PC-3 (cell line): Measurements from ENCODE around the gene ANKS4B. TPM values are rescaled to one million over a fixed set of nuclear protein-coding genes. Genes with fewer than 3 reads are reported as not detected.

Experiments
- ATAC-seq: fragments of 200-7000 bp; cut with Tn5 transposase; 2 replicates; pipeline ENCODE4 v1.9.1; 2020; ENCODE audit warnings: mild to moderate bottlenecking, moderate library complexity
- BruUV-seq: library from RNA; stranded (reverse); fragments of 400-500 nt; replicated peaks from 2 replicates; lab custom pipeline; 2021; lab: Mats Ljungman, UMichigan
- CTCF ChIA-PET: fragments of 300-600 bp; sonication (Branson Sonifier 250); formaldehyde crosslinking; loops from one replicate; lab custom pipeline; 2022; ENCODE audit warnings: antibody characterized with exemption; lab: Charles Lee
- POLR2A ChIA-PET: fragments of 300-600 bp; sonication (Branson Sonifier 250); formaldehyde crosslinking; loops from one replicate; lab custom pipeline; 2022; ENCODE audit warnings: antibody characterized with exemption; ENCODE audit not compliant: unreplicated experiment; lab: Charles Lee
- DNase-seq: peaks from one replicate; pipeline ENCODE4 v3.0.0-alpha.2; 2015
- H2AFZ ChIP-seq: fragments of 300-600 bp; sonication (generic); 2 replicates; pipeline ENCODE4 v1.6.0; 2016; ENCODE audit warnings: antibody characterized with exemption, low read length
- H3F3A ChIP-seq: fragments of 300-600 bp; sonication (generic); one replicate; pipeline ENCODE4 v1.6.0; 2017; ENCODE audit warnings: antibody characterized with exemption, low read length, control low read depth, mild to moderate bottlenecking; ENCODE audit not compliant: unreplicated experiment
- H3K27ac ChIP-seq: fragments of 300-600 bp; sonication (generic); 2 replicates; pipeline ENCODE4 v1.5.1; 2016; ENCODE audit warnings: mild to moderate bottlenecking, low read length
- H3K27me3 ChIP-seq: fragments of 300-600 bp; sonication (generic); 2 replicates; pipeline ENCODE4 v1.6.1; 2016; ENCODE audit warnings: low read length, mixed read lengths
- H3K36me3 ChIP-seq: fragments of 300-600 bp; sonication (generic); 2 replicates; pipeline ENCODE4 v1.6.1; 2016; ENCODE audit warnings: low read depth, mixed run types, low read length, mixed read lengths
- H3K4me1 ChIP-seq: fragments of 300-600 bp; sonication (generic); 2 replicates; pipeline ENCODE4 v1.5.1; 2016; ENCODE audit warnings: low read length; ENCODE audit not compliant: insufficient read depth
- H3K4me2 ChIP-seq: fragments of 300-600 bp; sonication (generic); 2 replicates; pipeline ENCODE4 v1.6.0; 2016; ENCODE audit warnings: low read length
- H3K4me3 ChIP-seq: fragments of 300-600 bp; sonication (generic); 2 replicates; pipeline ENCODE4 v1.5.1; 2016; ENCODE audit warnings: mild to moderate bottlenecking, low read length, mixed read lengths
- H3K79me2 ChIP-seq: fragments of 300-600 bp; sonication (generic); 2 replicates; pipeline ENCODE4 v1.6.1; 2017; ENCODE audit warnings: low read length, mixed read lengths
- H3K9ac ChIP-seq: fragments of 300-600 bp; sonication (generic); 2 replicates; pipeline ENCODE4 v1.6.0; 2016; ENCODE audit warnings: mild to moderate bottlenecking, low read length
- H3K9me2 ChIP-seq: fragments of 300-600 bp; sonication (generic); replicated peaks from 2 replicates; pipeline ENCODE4 v1.6.1; 2016; ENCODE audit warnings: mixed run types, low read length, mixed read lengths
- H3K9me3 ChIP-seq: fragments of 300-600 bp; sonication (generic); 2 replicates; pipeline ENCODE4 v1.6.1; 2016; ENCODE audit warnings: low read length, mixed read lengths
- H4K20me1 ChIP-seq: fragments of 300-600 bp; sonication (generic); 2 replicates; pipeline ENCODE4 v1.6.1; 2016; ENCODE audit warnings: low read length, mixed read lengths
- CTCF ChIP-seq: fragments of 300-600 bp; sonication (generic); conservative IDR thresholded peaks from 2 replicates; pipeline ENCODE4 v1.5.1; 2017; ENCODE audit warnings: antibody characterized with exemption, low read depth, mild to moderate bottlenecking, low read length
- EZH2 ChIP-seq: fragments of 300-600 bp; sonication (generic); IDR thresholded peaks from one replicate; pipeline ENCODE4 v1.6.1; 2017; ENCODE audit warnings: antibody characterized with exemption, mild to moderate bottlenecking, low read length; ENCODE audit not compliant: unreplicated experiment
- EZH2phosphoT487 ChIP-seq: fragments of 300-600 bp; sonication (generic); IDR thresholded peaks from 2 replicates; pipeline ENCODE4 v1.6.1; 2018; ENCODE audit warnings: mild to moderate bottlenecking, antibody characterized with exemption, low read length, borderline replicate concordance
- intact Hi-C: fragments of 100-400 bp; cut with micrococcal nuclease; formaldehyde crosslinking; loops from 2 replicates; pipeline ENCODE4 v1.9.0; 2023
- total RNA-seq: library from RNA; depleted of rRNA; stranded (reverse); fragments of >200 nt; gene quantifications from 2 replicates; pipeline ENCODE4 v1.2.3, GENCODE V29; 2014

The ANKS4B gene
- total RNA-seq, 1 experiment from 2014 or later, result not detected

DNA sequence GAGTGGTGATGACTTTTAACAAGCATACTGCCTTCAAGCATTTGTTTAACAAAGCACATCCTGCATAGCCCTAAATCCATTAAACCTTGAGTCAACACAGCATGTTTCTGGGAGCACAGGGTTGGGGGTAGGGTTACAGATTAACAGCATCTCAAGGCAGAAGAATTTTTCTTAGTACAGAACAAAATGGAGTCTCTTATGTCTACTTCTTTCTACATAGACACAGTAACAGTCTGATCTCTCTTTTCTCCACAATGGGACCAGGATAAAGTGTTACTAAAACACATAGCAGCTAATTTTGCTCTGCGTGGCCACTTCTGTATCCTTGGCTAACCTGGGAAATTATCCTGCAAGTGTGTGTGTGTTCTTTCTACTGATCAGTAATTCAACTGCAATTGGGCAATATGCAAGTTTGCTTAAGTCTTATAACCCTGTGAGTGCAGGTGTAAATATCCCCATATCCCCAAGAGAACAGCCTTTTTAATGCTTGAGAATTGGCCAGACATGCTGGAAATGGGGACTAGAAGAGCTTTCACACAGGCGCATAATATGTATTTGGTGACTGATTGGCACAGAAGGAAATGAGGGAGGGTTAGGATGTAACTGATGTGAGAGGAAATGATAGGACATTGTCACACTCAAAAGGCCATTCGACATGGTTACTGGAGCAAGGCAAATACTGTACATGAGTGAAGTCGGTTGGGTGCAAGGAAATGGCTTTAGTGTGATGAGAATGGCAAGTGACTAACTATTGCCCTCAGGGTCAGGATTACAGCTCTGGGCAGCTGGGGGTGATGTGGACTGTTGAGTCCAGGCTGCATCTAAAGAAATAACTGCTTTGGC, 10.8 kb upstream of the ANKS4B start:
- peaks cover 41% of the 10 kb centered on the region for H3K27me3 ChIP-seq
- POLR2A ChIA-PET, result no interaction called here
- ATAC-seq, result no peak

GRCh38 chr16:21223787-21224186, 9.7 kb upstream of the ANKS4B start:
- Histone ChIP-seq H3K79me2 (no peaks in the 10 kb centered on the region), H2AFZ (no peak overlapping the region), H3K9me2 (no peaks in the 10 kb centered on the region), H4K20me1 (no peaks in the 10 kb centered on the region), H3K4me3 (no peak overlapping the region), H3K4me1 (no peaks in the 10 kb centered on the region), H3K4me2 (no peak overlapping the region), H3K27ac (no peak overlapping the region), H3F3A (no peaks in the 10 kb centered on the region), H3K9ac (no peak overlapping the region), H3K9me3 (no peaks in the 10 kb centered on the region), H3K36me3 (no peaks in the 10 kb centered on the region), H3K27me3 (peaks cover 52% of the 10 kb centered on the region)
- BruUV-seq, result no TSS peak
- TF ChIP-seq EZH2, result no peak
- DNase-seq (no peak), ATAC-seq (no peak)
- POLR2A ChIA-PET, result no interaction called here
- intact Hi-C loops, result no loop called here
- CTCF ChIA-PET, result no interaction called here

More for the DNA sequence above, 10.8 kb upstream of the ANKS4B start:
- no peaks in the 10 kb centered on the region for H3K79me2 ChIP-seq
- no peaks in the 10 kb centered on the region for H3K36me3 ChIP-seq
- intact Hi-C loops, result no loop called here
- no peaks in the 10 kb centered on the region for H3K9me2 ChIP-seq
- H3F3A ChIP-seq, result no peaks in the 10 kb centered on the region
- H3K4me1 ChIP-seq, result no peaks in the 10 kb centered on the region
- H3K4me3 ChIP-seq, result no peak overlapping the region
- H4K20me1 ChIP-seq, result no peaks in the 10 kb centered on the region
- H2AFZ ChIP-seq, result no peak overlapping the region
- no peak overlapping the region for H3K4me2 ChIP-seq
- no peaks in the 10 kb centered on the region for H3K9me3 ChIP-seq
- H3K27ac ChIP-seq, result no peak overlapping the region
- CTCF ChIA-PET, result no interaction called here
- no peak for DNase-seq
- TF ChIP-seq EZH2 (no peak), CTCF (no peak), EZH2phosphoT487 (no peak)
- no TSS peak for BruUV-seq
- no peak overlapping the region for H3K9ac ChIP-seq

DNA sequence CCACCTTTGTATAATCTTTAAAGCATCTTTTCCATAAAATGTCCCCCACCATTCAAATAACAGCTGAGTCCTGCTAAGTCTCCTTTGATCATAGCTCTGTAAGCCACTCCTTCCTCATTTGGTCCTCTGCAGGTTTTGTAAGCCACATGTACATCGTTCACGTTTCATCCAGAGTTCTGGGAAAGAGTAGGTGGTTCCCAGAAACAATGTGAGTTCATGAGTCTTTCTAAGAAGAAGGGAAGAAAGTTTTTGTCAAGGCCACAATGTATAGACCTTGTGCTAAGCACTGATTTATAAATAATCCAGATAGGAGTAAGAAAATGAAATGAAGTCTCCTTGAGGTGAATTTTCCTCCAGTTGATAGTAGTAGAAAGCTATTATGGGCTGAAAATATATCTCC, 8.7 kb upstream of the ANKS4B start:
- Histone ChIP-seq H2AFZ (no peak overlapping the region), H3K27me3 (peaks cover 60% of the 10 kb centered on the region), H3K27ac (no peak overlapping the region), H3K79me2 (no peaks in the 10 kb centered on the region), H4K20me1 (no peaks in the 10 kb centered on the region), H3K9me2 (no peaks in the 10 kb centered on the region), H3K4me2 (no peak overlapping the region), H3K4me1 (no peaks in the 10 kb centered on the region), H3K9ac (no peak overlapping the region), H3K9me3 (no peaks in the 10 kb centered on the region), H3K36me3 (no peaks in the 10 kb centered on the region), H3F3A (no peaks in the 10 kb centered on the region), H3K4me3 (no peak overlapping the region)
- DNase-seq (no peak), ATAC-seq (no peak)
- TF ChIP-seq EZH2phosphoT487, result no peak
- no peak for TF ChIP-seq CTCF
- TF ChIP-seq EZH2, result no peak
- BruUV-seq, result no TSS peak
- CTCF ChIA-PET, result no interaction called here
- POLR2A ChIA-PET, result no interaction called here
- intact Hi-C loops, result no loop called here
